ENCODE measurements around the gene NECTIN3.

The NECTIN3 gene

DNA sequence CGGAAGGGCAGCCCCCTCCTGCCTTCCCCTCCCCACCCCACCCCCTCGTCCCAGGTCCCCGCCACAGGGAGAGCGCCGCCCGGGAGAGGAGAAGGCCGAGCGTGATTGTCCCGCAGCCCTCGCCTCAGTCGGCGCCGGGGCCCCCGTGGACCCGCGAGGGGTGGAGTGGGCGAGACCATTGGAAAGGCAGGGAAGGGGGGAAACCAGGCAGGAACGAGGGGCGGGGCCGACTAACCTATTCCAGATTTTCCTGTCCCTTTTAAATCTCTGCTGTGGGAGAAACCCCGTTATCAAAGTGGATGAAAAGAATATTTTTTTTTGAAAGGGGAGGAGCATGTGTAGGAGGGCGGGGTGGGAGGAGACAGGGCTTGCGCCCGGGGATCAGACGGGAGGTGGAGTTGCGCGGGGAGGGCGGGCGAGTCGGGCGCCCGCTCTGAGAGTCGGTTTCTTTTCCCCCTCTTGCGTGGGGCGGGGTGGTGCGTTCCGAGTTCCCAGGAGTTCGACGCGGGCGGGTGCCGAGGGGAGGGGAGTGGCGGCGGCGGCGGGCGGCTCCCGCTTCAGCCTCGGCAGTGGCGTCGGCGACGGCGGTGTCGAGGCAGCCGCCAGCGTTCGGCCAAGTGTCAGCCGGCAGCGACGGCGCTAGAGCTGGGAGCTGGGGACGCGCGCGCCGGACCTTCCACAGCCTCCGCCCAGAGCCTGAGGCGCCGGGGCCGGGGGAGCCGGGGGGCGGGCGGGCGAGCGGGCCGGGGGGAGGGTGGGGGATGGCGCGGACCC, at the start of gene NECTIN3:
NECTIN3 (plus strand) TSS at position 560 of the 774 bp plus-strand sequence; CDS start at position 762, 202 bp downstream.
- peak; percentile 81 for DNase-seq

GRCh38 chr3:111027868-111028267, 43.7 kb upstream of the NECTIN3 start:
- no peak for DNase-seq

DNA sequence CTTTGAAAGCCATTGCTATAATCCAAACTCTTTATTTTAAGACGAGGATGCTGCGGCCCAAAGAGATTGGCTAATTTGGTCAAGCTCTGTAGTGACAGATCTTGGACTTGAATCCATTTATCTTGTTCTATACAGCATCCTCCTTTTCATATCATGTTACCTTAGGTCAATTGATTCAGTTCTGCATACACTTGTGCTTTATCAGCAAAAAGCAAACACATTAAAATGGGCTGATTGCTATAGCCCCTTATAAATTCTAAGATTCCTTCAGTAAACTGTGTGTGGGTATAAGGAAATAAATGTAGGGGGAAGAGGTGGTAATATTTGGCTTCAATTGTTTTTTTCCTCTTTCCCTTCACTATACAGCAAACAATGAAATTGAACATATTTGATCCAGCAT, 40.1 kb upstream of the NECTIN3 start:
- DNase-seq, result no peak

GRCh38 chr3:111032677-111033076, 38.9 kb upstream of the NECTIN3 start:
- no peak for DNase-seq

DNA sequence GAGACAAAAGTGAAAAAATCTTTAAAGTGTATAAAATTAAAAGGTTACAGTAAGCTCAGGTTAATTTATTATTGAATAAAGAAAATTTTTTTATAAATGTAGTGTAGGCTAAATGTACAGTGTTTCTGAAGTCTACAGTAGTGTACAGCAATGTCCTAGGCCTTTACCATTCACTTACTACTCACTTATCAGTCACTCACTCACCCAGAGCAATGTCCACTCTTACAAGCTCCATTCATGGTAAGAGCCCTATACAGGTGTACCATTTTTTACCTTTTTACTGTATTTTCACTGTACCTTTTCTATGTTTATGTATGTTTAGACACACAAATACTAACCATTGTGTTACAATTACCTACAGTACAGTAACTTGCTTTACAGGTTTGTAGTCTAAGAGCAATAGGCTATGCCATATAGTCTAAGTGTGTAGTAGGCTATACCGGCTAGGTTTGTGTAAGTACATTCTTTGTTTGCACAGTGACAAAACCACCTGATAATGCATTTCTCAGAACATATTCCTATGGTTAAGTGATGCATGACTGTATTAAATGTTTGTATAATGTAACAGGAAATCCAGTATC, 38.1 kb upstream of the NECTIN3 start:
- DNase-seq, result no peak

DNA sequence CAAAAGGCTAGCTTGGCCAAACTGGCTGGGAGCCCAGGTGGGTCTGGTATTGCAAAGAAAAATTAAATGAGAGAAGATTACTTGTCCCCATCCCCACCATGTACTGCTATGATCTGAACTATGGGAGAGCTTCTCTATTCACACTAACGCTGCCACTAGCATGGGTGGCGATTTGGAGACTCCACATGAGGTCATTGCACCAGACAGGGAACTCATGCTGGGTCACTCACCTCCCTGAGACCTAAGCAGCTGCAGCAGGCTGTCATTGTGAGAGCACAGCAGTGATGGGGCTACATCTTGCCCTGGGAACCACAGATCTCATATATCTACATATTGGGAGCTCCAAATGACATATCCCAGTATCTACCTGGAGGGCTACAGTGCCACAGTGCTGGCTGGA, 36.3 kb upstream of the NECTIN3 start:
- DNase-seq, result no peak

- DNase-seq, result no peak
Observed at GRCh38 chr3:111035902-111036301, 35.7 kb upstream of the NECTIN3 start.

GRCh38 chr3:111040959-111041358, 30.7 kb upstream of the NECTIN3 start:
- DNase-seq, result no peak

DNA sequence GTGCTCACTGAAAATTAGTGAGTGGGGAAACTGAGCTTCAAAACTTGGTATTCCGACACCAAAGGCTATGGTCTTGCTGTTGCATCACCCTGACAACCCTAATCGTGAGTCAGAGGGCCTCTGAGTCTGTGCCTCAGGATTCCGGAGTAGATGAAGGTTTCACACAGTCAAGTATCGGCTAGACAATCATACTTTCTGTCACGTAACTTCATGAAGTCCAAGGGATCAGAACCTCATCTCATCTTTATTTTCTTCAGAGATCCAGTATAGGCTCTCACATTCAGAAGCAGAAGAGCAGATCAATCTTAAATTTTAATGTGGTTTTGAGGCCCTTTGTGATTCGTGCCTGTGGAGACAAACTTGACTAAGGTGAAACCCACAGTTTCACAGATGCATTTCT, 26.1 kb upstream of the NECTIN3 start:
- no peak for DNase-seq

GRCh38 chr3:111047042-111047441, 24.6 kb upstream of the NECTIN3 start:
- no peak for DNase-seq

- DNase-seq, result no peak
Observed at GRCh38 chr3:111047812-111048435, 23.7 kb upstream of the NECTIN3 start.

GRCh38 chr3:111051354-111051753, 20.3 kb upstream of the NECTIN3 start:
- no peak for DNase-seq

- DNase-seq, result no peak
Observed at GRCh38 chr3:111068574-111068973, 3.0 kb upstream of the NECTIN3 start.

GRCh38 chr3:111069974-111070771, 1.4 kb upstream of the NECTIN3 start:
- DNase-seq, result no peak

- DNase-seq, result peak; percentile 67
Observed at GRCh38 chr3:111070772-111071256, 802 bp upstream of the NECTIN3 start.

- DNase-seq, result no peak
Observed at GRCh38 chr3:111072031-111072921, 660 bp downstream of the NECTIN3 start.

DNA sequence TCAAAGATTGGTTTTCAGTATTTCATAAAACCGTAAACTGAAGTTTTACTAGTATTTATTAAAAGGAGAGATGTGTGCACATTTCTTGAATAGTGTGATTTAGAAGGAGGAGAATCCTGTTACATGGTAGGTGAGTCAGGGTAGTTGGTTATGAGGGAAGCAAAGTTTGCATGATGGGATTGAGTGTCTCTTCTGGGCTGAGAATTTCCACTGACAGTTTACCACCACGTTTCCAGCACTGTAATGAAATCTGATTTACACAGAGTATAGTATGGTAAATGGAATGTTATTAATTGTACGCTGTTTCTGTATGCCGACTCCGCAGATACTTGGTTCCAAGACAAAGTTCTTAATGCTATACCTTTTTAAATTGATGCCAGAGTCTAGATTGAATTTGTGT, 1.6 kb downstream of the NECTIN3 start:
- DNase-seq, result no peak

- no peak for DNase-seq
Observed at GRCh38 chr3:111076732-111077131, 5.1 kb downstream of the NECTIN3 start.

DNA sequence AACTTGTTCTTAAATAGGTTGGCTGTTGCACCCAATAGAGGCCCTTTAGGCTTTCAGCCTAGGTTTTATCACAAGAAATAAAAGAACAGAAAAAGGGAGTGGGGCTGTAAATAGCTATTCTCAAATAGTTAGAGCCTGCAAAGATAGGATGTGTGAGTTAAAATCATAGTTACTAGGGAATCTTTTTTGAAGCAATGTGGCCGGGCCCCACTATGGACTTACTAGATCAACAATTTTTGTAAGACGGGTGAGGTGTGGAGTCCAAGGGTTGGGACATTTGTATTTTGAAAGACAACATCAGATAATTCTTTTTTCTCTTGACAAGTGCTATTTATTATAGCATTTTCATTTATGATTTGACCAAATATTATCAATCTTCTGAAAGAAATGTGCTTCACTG, 5.8 kb downstream of the NECTIN3 start:
- DNase-seq, result no peak

DNA sequence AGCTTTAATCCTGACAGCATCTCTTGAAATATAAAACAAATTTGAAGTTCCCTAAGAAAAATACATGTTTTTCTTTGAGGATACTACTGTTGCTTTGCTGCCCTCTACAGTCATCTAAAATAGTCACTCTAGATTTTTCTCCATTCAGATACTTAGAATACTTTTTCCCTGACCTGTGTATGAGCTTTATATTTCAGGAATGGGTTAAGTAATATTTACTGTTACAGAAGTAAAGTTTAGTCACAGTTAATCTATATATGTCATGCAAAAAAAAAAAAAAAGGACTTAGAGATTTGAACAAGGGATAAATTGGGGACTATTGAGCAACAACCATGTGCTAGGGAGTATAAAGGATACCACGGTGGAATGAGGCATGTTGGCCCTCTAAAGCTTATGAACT, 8.8 kb downstream of the NECTIN3 start:
- DNase-seq, result no peak

DNA sequence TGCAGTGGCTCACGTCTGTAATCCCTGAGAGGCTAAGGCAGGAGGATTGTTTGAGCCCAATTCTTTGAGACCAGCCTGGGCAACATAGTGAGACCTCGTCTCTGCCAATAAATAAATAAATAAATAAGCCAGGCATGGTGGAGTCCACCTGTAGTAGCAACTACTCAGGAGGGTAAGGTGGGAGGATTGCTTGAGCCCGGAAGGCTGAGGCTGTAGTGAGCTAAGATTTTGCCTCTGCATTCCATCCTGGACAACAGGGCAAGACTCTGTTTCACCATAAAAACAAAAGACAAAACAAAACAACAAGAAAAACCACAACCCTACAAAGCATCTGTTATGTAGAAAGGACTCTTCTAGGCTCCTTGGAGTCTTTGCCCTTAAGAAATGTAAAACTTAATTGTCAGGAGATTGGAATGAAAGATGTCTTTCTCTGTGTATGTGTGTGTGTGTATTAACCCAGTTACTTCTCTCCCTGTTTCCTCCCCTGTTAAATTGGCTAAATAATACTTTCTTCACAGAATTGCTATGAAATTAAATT, 9.5 kb downstream of the NECTIN3 start:
- DNase-seq, result no peak

DNA sequence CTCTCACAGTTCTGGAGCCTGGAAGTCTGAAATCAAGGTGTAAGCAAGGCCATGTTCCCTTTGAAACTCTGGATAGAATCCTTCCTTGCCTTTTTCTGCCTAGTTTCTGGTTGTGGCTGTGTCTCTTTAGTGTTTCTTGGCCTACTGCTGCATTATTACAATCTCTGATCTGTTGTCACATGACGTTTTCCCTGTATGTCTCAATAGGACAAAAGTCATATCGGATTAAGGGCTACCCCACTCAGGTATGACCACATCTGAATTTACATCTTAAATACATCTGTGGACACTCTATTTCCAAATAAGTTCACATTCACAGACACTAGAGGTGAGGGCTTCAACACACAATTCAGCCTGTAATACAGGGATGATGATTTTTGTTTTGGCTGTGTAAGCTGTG, 13.3 kb downstream of the NECTIN3 start:
- DNase-seq, result no peak

All from NCI-H524 treated with DMSO at 0.1 percent for 48 hours (cell line).